Mucosa of stomach (tissue), 1 donor: ENCODE data around the gene LRRC59.

Experiments used
- H3K27me3 ChIP-seq: one replicate; pipeline ENCODE4 v1.7.0; 2013; ENCODE audit warnings: mild to moderate bottlenecking, low read length; ENCODE audit not compliant: control insufficient read depth, insufficient read depth
- H3K36me3 ChIP-seq: one replicate; pipeline ENCODE4 v1.7.0; 2013; ENCODE audit warnings: low read length; ENCODE audit not compliant: control insufficient read depth, insufficient read depth
- H3K4me1 ChIP-seq: one replicate; pipeline ENCODE4 v1.7.0; 2013; ENCODE audit warnings: mild to moderate bottlenecking, low read length; ENCODE audit not compliant: control insufficient read depth, insufficient read depth
- H3K4me3 ChIP-seq: one replicate; pipeline ENCODE4 v1.7.0; 2013; ENCODE audit warnings: low read length
- H3K9ac ChIP-seq: one replicate; pipeline ENCODE4 v1.7.0; 2013; ENCODE audit warnings: mild to moderate bottlenecking, low read length, moderate library complexity
- H3K9me3 ChIP-seq: one replicate; pipeline ENCODE4 v1.7.0; 2013; ENCODE audit warnings: mild to moderate bottlenecking, low read length, moderate library complexity; ENCODE audit not compliant: control insufficient read depth
- donor health status: Pancreatic carcinoma.

LRRC59 gene

DNA sequence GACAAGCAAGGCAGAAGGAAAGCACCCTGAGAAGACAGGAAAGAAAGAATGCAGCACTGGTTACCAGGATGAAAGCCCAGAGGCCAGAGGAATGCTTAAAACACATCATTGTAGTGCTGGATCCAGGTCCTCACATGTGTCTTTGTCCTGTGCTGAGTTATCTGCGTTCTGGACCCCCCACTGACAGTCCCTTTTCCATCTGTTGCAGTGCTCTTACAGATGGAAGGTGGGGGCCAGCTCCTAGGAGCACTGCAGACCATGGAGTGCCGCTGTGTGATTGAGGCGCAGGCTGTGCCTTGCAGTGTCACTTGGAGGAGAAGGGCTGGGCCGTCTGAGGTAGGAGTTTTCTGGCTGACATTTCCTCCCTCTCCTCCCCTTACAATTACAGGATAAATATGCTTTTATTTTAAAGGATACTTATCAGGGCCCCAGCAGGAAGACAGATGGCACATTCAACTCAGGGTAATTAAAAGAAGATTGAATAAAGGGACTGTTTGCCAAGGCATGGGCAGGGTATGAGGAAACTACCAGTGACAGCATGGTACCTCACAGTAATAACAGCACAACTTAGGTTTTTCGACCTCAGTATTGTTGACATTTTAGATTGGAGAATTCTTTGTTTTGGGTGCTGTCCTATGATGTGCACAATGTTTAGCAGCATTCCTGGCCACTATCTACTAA, 21.3 kb downstream of the LRRC59 start:
- Histone ChIP-seq H3K9me3 (no peaks in the 10 kb centered on the region), H3K4me1 (peaks cover 12% of the 10 kb centered on the region), H3K36me3 (no peaks in the 10 kb centered on the region), H3K27me3 (no peaks in the 10 kb centered on the region), H3K4me3 (no peak overlapping the region), H3K9ac (no peak overlapping the region)

DNA sequence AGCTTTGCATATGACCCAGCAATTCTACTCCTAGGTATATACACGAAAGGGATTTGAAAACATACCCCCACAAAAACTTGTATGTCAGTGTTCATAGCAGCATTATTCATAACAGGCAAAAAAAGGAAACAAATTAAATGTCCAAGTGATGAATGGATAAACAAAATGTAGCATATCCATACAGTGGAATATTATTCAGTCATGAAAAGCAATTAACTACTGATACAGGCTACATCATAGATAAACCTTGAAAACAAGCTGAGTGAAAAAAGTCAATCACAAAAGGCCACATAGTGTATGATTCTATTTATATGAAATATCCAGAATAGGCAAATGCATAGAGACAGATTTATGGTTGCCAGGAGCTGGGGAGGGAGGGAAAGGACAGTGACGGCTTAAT, 23.6 kb downstream of the LRRC59 start:
- Histone ChIP-seq H3K4me3 (no peak overlapping the region), H3K36me3 (peaks cover 10% of the 10 kb centered on the region), H3K27me3 (no peaks in the 10 kb centered on the region)

DNA sequence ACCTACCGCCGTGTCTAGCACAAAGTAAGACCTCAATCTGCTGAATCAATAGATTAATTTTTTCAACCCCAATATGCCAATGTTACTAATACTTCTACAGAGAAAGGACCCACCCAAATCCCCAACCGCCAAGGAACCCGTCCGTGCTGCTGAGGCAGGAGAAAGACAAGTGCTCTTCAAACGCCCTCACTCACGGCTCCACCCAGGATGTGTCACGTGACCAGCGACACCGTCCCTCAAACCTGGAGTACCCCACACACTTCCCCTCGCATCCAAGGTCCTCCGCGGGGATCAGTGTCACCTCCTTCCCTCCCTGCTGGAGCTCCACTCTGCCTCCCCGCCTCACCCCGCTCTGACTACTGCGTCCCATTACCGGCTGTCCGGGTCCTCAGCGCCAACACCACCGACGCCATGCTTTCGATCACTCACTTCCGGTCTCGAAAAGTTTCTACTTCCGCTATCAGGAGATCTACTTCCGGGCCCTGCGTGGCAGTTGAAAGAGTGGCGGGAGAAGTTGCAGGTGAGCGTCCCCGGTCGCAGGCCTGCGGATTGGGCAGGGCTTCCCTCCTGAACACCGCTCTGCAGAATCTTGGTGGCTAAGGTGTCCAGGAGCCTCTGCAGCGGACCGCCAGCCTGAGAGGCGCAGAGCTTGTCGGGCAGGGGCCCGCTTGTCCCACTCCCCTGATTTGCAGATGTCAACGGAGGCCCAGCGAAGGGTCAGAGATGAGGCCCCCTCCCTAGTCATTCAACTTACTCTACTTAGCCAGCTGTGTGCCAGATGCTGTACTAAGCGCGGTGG, 24.4 kb downstream of the LRRC59 start, which contains the start of the genes EME1 and MRPL27:
TSS of gene EME1 (plus strand) at position 472 of the 799 bp plus-strand sequence. CDS start 1,980 bp downstream, outside the sequence.
TSS of gene MRPL27 (minus strand) at position 427 of the 799 bp plus-strand sequence. CDS start at position 413, 14 bp downstream.
- Histone ChIP-seq H3K9ac (peak within 1 kb of the TSS; percentile 75), H3K36me3 (peaks cover 10% of the 10 kb centered on the region), H3K9me3 (no peaks in the 10 kb centered on the region), H3K4me1 (peaks cover 12% of the 10 kb centered on the region), H3K27me3 (no peaks in the 10 kb centered on the region), H3K4me3 (peak within 1 kb of the TSS; percentile 94)

More for the DNA sequence above, 23.6 kb downstream of the LRRC59 start:
- Histone ChIP-seq H3K9ac (peak overlapping the region; percentile 75), H3K4me1 (peaks cover 12% of the 10 kb centered on the region), H3K9me3 (no peaks in the 10 kb centered on the region)

DNA sequence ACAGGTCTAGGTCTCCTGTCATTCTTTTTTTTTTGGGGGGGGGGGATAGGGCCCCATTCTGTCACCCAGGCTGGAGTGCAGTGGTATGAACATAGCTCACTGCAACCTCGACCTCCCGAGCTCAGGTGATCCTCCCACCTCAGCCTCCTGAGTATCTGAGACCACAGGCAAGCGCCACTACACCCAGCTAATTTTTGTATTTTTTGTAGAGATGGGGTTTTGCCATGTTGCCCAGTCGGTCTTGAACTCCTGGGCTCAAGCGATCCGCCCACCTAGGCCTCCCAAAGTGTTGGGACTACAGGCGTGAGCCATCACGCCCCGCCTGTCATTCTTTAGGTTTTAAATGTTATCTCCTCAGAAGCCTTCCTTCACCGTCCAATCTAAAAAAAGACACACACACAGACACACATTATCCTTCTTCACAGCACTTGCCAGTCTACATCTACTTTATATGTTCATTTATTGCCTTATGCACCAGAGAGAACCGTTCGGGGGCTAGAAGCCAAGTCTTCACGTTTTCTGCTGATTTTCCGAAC, 25.0 kb downstream of the LRRC59 start:
- no peaks in the 10 kb centered on the region for H3K9me3 ChIP-seq
- peak overlapping the region; percentile 75 for H3K9ac ChIP-seq
- H3K4me3 ChIP-seq, result peak overlapping the region; percentile 94
- no peaks in the 10 kb centered on the region for H3K27me3 ChIP-seq
- H3K4me1 ChIP-seq, result peaks cover 12% of the 10 kb centered on the region
- H3K36me3 ChIP-seq, result peaks cover 14% of the 10 kb centered on the region

DNA sequence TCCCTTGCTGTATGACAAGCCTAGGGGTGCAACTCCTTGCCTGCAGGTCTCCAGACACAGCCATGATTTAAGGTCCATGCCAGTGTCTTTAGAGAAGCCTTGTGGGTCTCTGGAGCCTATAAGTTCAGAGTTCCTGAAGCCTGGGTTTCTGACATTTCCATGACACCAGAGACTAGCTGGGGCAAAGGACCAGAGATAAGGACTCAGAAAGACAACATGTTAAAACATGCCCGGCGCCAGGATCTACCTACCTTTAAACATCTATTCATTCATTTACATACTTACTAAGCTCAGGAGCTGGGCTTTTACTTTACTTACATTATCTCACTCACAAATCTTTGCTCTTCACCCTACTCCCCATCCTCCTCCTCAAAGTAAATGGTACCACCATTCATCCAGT, 25.8 kb downstream of the LRRC59 start:
- Histone ChIP-seq H3K4me3 (no peak overlapping the region), H3K9me3 (no peaks in the 10 kb centered on the region), H3K36me3 (peaks cover 16% of the 10 kb centered on the region), H3K9ac (no peak overlapping the region), H3K4me1 (peaks cover 12% of the 10 kb centered on the region), H3K27me3 (no peaks in the 10 kb centered on the region)

DNA sequence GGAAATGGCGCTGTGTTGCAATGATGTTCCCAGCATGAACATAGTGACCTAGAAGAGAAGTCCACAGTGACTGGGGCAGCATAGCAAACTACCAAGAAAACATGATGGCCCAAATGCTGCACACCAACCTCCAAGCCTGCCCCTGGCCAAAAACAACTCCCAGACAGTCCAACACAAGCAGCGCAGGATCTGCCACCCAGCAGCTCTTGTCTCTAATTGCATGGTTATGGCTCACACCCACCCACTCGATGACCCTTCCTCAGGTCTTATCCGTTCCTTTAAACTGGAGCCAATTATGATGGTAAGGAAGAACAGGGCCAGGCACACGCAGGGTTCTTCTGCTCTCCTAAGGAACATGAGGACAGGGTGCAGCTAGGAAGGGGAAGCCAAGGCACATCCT, 27.3 kb downstream of the LRRC59 start:
- H3K9ac ChIP-seq, result no peak overlapping the region
- no peaks in the 10 kb centered on the region for H3K27me3 ChIP-seq
- H3K4me1 ChIP-seq, result peaks cover 12% of the 10 kb centered on the region
- no peak overlapping the region for H3K4me3 ChIP-seq
- H3K9me3 ChIP-seq, result no peaks in the 10 kb centered on the region
- H3K36me3 ChIP-seq, result peaks cover 19% of the 10 kb centered on the region

DNA sequence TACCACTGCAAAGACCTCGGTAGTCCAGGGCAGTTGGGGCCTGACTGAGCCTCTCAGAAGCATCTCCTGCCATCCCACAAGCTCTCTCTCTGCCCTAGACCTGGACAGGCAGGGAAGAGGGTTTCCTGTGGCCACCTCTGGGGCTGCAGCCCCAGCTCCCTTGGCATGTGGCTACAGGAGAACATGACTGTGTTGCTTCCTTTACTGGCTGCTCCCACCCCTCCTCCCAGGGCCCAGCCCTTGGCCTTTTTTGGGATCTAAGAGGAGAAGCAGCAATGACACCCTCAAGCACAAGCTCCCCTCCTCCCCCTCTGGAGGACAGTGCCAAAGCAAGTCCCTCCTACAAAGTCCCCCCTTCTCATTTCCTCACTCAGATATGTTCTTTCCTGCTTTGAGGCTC, 29.9 kb downstream of the LRRC59 start:
- H3K4me3 ChIP-seq, result no peak overlapping the region
- H3K4me1 ChIP-seq, result peaks cover 18% of the 10 kb centered on the region
- no peaks in the 10 kb centered on the region for H3K27me3 ChIP-seq
- no peak overlapping the region for H3K9ac ChIP-seq
- no peaks in the 10 kb centered on the region for H3K9me3 ChIP-seq
- H3K36me3 ChIP-seq, result peaks cover 19% of the 10 kb centered on the region

DNA sequence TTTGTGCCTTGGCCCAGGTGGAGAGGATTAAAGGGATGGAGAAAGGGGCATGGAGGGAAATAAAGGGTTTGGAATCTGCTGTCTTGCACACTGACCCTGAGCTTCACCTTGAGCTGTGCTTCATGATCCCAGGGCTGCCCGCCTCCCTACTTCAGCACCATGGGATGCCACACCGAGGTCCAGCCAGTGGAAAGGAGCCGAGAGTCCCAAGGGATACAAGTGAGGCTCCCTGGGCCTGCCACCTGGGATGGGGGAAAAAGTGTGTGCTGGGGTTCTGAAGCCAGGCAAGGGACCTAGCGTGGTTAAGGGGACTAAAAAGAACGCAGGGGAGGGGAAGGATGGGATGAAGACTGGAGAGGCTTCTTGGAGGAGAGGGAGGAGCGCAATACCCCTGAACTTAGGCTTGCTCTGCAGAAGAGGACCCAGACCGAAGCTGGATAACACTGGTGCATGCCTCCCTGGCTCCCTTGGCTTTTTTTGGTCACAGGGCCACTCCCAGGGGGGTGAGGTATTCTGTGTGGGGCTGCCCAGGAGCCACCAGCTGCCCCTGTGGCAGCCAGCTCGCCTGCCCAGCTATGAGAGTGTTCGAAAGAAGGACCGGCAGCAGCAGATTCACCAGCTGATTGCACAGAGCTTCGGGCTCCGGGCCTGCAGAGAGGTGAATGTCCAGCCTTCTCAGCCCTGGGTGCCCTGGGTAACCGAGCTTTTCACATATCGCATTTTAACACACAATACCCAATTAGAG, 31.5 kb downstream of the LRRC59 start:
- Histone ChIP-seq H3K9me3 (no peaks in the 10 kb centered on the region), H3K4me3 (no peak overlapping the region), H3K36me3 (peaks cover 19% of the 10 kb centered on the region), H3K27me3 (no peaks in the 10 kb centered on the region), H3K9ac (no peak overlapping the region), H3K4me1 (peaks cover 11% of the 10 kb centered on the region)

DNA sequence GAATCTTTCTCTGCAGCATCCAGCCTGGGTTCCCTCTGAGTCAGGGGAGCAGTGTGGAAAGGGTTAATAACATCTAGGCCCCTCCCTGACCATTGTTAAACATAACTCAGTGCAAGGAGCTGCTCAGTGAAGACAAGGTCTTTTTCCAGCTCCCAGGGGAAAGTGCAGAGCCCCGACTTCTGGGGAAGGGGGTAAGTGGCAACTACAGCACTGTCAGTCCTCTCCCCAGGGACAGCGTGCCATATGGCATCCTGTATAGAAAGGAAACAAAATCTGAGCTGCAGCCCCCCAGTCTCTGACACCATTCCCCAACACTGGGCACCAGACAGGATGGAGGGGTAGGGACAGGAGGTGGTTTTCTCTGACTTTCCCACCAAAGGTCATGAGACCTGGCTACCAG, 32.2 kb downstream of the LRRC59 start:
- no peak overlapping the region for H3K4me3 ChIP-seq
- peaks cover 11% of the 10 kb centered on the region for H3K4me1 ChIP-seq
- H3K27me3 ChIP-seq, result no peaks in the 10 kb centered on the region
- no peaks in the 10 kb centered on the region for H3K9me3 ChIP-seq
- peaks cover 15% of the 10 kb centered on the region for H3K36me3 ChIP-seq
- H3K9ac ChIP-seq, result no peak overlapping the region

DNA sequence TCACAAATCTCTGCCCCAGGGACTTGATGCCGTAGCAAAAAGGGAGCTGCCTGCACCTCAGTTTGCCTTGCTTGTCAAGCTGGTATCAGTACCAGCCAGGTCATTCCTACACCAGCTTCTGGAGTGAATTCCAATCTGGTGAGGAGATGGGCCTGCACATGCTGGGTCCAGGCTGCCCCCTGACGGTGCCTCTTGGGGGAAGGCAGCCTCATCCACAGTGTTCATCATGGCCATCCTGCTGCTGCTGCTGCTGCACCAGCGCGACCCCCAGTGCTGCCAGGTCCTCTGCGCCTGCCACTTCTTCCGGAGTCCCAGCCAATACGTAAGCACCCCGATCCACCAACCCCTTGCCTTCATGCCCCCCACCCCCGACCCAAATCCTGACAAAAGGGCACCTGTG, 32.6 kb downstream of the LRRC59 start:
- H3K36me3 ChIP-seq, result peaks cover 10% of the 10 kb centered on the region
- H3K4me3 ChIP-seq, result no peak overlapping the region
- peaks cover 11% of the 10 kb centered on the region for H3K4me1 ChIP-seq
- H3K9ac ChIP-seq, result no peak overlapping the region
- H3K9me3 ChIP-seq, result no peaks in the 10 kb centered on the region
- no peaks in the 10 kb centered on the region for H3K27me3 ChIP-seq

DNA sequence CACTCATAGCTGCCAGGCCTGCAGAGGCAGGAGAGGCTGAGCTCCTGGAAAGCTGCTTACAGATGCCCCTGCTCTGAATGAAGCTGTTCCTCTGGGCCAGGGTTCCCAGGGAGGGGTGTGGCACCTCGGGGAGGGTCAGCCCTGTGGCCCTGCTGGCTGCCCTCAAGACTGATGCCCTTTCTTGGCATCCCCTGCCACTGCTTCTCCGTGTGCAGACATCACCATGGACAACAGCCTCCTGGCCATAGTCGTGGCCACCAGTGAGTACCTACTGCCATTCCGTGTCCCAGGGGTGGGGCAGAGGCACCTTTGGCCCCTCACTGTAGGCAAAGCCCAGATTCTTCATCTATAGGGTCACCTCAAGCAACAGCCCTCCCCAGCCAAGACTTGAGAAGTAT, 33.3 kb downstream of the LRRC59 start:
- no peak overlapping the region for H3K9ac ChIP-seq
- no peak overlapping the region for H3K4me3 ChIP-seq
- H3K4me1 ChIP-seq, result peaks cover 11% of the 10 kb centered on the region
- H3K9me3 ChIP-seq, result no peaks in the 10 kb centered on the region
- no peaks in the 10 kb centered on the region for H3K27me3 ChIP-seq
- peaks cover 9% of the 10 kb centered on the region for H3K36me3 ChIP-seq
